ENCODE data around the gene TAS1R3. TPM values are rescaled to one million over a fixed set of nuclear protein-coding genes. Genes with fewer than 3 reads are reported as not detected.

TAS1R3 gene
- total and polyA plus RNA-seq, 4 donors = 0.19 to 0.36 (median 0.33) TPM; not detected in 1

- no peak for TF ChIP-seq HNF4G (IDR thresholded peaks at IDR 0.05)
- TF ChIP-seq JUND (IDR thresholded peaks at IDR 0.05) = no peak
- TF ChIP-seq YY1 (IDR thresholded peaks at IDR 0.05) = no peak
- TF ChIP-seq TAF1 (conservative IDR thresholded peaks at IDR 0.05) = no peak
- no peak for TF ChIP-seq SP1 (IDR thresholded peaks at IDR 0.05)
- TF ChIP-seq NR2F2 (IDR thresholded peaks at IDR 0.05) = no peak
- no peak for TF ChIP-seq FOXA1 (IDR thresholded peaks at IDR 0.05)
- TF ChIP-seq ZBTB33 (IDR thresholded peaks at IDR 0.05) = no peak
- no peak for TF ChIP-seq GABPA (IDR thresholded peaks at IDR 0.05 in 1 of 2, conservative IDR thresholded peaks at IDR 0.05 in 1 of 2)
- no peak for TF ChIP-seq ATF3 (IDR thresholded peaks at IDR 0.05)
- TF ChIP-seq CTCF (IDR thresholded peaks at IDR 0.05; ENCODE audit: low read depth, low read length, missing input control) = no peak
- TF ChIP-seq FOXA2 (IDR thresholded peaks at IDR 0.05) = no peak
- Histone ChIP-seq H3K27ac (ENCODE audit: low read depth in 1 of 2, low read length in 2 of 2) (no peak overlapping the region), H3K9ac (ENCODE audit: low read depth in 1 of 2, low read length in 2 of 2) (no peak overlapping the region), H3K4me3 (ENCODE audit: low read depth in 1 of 3, low read length in 3 of 3) (no peak overlapping the region), H3K27me3 (ENCODE audit: control insufficient read depth in 4 of 4, insufficient read depth in 4 of 4, low read length in 3 of 4) (no peaks in the 10 kb centered on the region), H3K9me3 (ENCODE audit: control insufficient read depth in 4 of 4, low read length in 3 of 4) (no peaks in the 10 kb centered on the region), H3K4me1 (ENCODE audit: control insufficient read depth in 4 of 4, insufficient read depth in 4 of 4, low read length in 3 of 4) (peaks cover 6 to 14% (median 10%) of the 10 kb centered on the region in 4 donors), H3K36me3 (ENCODE audit: control insufficient read depth in 4 of 4, insufficient read depth in 3 of 4, low read depth in 1 of 4, low read length in 3 of 4) (peaks cover 3 to 38% (median 19%) of the 10 kb centered on the region in 4 donors)
- 92% methylated on average over 37 of the region's 37 CpGs for WGBS
- DNase-seq (ENCODE audit: low spot score) = no peak
Measured at GRCh38 chr1:1313500-1314236, 17.4 kb upstream of the TAS1R3 start.

GRCh38 chr1:1314237-1314586, 16.9 kb upstream of the TAS1R3 start:
- Histone ChIP-seq H3K27me3 (ENCODE audit: control insufficient read depth in 4 of 4, insufficient read depth in 4 of 4, low read length in 3 of 4) (no peaks in the 10 kb centered on the region), H3K9me3 (ENCODE audit: control insufficient read depth in 4 of 4, low read length in 3 of 4) (no peaks in the 10 kb centered on the region), H3K27ac (ENCODE audit: low read depth in 1 of 2, low read length in 2 of 2) (no peak overlapping the region), H3K36me3 (ENCODE audit: control insufficient read depth in 4 of 4, insufficient read depth in 3 of 4, low read depth in 1 of 4, low read length in 3 of 4) (peaks cover 3 to 39% (median 19%) of the 10 kb centered on the region in 4 donors), H3K4me3 (ENCODE audit: low read depth in 1 of 3, low read length in 3 of 3) (no peak overlapping the region), H3K9ac (ENCODE audit: low read depth in 1 of 2, low read length in 2 of 2) (no peak overlapping the region), H3K4me1 (ENCODE audit: control insufficient read depth in 4 of 4, insufficient read depth in 4 of 4, low read length in 3 of 4) (peaks cover 5 to 10% (median 7%) of the 10 kb centered on the region in 4 donors)
- no peak for DNase-seq (ENCODE audit: low spot score)
- whole genome bisulfite sequencing = 96% methylated on average over 15 of the region's 15 CpGs
- TF ChIP-seq SP1 (IDR thresholded peaks at IDR 0.05) (no peak), GABPA (IDR thresholded peaks at IDR 0.05 in 1 of 2, conservative IDR thresholded peaks at IDR 0.05 in 1 of 2) (no peak), RAD21 (IDR thresholded peaks at IDR 0.05) (no peak), REST (IDR thresholded peaks at IDR 0.05) (no peak), FOXA1 (IDR thresholded peaks at IDR 0.05) (no peak), ZBTB33 (IDR thresholded peaks at IDR 0.05) (no peak), YY1 (IDR thresholded peaks at IDR 0.05) (no peak), FOXA2 (IDR thresholded peaks at IDR 0.05) (no peak), HNF4G (IDR thresholded peaks at IDR 0.05) (no peak)

All from liver (tissue), 9 donors.